ENCODE measurements around the gene MYZAP.

MYZAP gene

DNA sequence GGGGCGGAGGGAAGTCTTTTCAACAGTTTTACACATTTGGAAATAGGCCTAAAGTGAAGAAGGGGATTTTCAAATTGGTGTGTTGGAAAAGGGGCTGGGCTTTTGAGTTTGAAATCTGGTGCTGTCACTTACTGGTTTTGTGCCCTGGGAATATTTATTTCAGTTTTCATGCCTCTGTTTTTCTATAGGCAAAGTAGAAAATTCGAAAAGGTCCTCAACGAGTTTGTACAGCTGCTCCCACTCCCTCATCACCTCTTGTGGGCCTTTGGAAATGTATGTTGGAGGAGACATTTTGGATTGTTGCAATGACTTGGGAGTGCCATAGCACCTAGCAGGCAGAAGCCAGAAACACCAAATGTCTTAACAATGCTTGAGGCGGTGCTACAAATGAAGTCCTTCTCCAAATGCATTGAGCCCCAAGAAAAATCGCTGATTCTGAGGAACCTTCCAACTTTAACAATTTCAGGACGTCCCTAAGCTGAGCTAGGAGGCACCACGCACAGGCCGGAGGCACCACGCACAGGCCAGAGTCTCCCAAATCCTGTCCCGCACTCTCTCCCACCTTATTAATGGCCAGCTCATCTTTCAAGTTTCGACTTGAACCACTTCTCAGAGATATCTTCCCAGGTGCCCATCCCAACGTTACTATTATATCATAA is 114.2 kb downstream of the MYZAP start:
- no peak for DNase-seq

DNA sequence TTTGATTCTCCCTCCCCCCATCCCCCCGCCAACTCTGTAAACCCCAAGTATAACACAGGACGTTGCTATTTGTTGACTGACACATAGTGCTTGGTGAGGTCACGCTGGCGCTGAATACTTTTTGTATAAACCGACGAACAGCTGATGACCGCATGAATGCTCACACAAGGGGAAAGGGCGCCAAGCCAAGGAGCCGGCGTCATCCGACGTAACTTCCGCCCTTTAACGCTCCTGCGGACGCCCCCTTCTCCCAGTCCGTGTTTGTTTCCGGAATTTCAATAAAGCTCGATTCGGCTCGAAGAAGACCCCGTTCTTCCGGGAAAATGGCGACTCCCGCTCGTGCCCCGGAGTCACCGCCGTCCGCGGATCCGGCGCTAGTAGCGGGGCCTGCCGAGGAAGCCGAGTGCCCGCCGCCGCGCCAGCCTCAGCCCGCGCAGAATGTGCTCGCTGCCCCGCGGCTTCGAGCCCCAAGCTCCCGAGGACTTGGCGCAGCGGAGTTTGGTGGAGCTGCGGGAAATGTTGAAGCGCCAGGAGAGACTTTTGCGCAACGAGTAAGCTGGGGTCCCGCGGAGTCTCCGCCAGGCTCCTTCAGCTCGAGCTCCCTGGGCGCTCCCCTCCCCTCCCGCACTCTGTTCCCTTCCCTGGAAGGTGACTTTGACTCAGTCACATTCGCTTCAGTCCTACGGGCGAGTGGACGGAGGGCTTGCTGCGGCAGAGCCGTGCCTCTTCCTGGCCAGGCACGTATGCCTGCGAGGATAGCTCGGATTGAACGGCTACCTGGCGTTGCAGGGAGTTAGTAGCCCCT is 114.9 kb downstream of the MYZAP start, which contains the start of gene POLR2M:
Gene POLR2M, plus strand, starts transcription at position 310 of the 805 bp plus-strand sequence. Its CDS starts 129 bp downstream, at position 439.
- DNase-seq = peak; percentile 98

DNA sequence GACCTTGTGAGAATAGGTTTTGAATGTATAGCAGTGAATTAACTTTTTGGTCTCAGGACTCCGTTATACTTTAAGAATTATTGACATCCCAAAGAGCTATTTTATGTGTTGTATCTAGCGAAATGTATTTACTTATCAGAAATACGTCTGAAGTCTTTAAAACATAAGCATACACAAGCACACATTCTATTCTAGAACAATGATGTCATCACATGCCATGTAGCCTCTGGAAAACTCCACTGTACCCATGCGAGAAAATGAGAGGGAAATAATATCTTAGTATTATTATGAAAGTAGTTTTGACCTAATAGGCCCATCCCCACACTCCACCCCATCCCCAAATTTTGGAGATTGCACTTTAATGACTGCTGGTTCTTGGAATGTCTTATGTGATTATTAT is 116.3 kb downstream of the MYZAP start:
- no peak for DNase-seq

DNA sequence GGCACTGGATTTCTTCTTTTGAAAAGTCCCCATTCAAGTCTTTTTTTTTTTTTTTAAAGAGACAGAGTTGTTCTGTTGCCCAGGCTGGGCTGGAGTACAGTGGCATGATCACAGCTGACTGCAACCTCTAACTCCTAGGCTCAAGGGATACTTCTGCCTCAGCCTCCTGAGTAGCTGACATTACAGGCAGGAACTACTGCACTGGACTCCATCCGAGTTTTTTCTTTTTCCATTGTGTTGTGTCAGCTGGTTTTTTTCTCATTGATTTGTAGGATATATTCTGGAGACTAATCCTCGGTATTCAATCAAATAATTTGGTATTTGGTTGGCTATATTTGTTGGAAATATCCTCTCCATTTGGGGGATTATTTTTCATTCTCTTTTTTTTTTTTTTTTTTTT is 126.6 kb downstream of the MYZAP start:
- no peak for DNase-seq

DNA sequence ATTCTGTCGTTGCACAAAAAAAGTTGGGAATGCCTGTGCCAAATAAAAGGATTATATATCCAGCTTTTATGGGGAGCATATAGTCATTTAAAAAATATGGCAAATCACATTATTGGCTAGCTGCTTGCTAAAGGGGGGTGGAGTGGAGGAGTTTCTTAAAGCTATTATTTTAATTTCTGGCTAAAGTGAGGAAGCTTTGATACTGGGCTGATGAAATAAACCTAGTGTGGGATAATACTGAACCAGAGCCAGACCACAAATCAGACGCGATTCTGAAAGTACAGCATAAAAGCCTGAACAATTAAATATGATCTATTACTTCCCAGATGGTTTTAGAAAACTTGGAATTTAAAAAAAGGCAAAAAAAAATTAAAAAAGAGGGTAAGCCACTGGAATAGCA is 129.2 kb downstream of the MYZAP start:
- DNase-seq = no peak

DNA sequence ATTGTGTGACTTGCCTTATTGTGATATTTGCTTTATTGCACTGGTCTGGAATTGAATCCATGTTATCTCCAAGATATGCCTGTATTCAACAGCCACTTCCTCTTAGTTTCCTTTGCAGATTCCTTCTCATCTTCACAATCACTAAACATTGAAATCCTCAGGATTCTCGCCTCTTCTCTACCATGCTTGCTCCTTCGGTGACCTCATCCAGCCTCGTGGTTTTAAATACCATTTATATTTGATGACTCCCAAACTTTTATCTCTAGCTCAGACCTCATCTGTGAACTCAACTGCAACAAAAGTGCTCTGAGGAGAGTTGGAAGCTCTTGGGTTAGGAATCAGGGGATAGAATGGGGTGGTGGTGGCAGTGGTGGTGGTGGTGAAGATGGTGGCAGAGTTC is 134.7 kb downstream of the MYZAP start:
- DNase-seq = no peak

DNA sequence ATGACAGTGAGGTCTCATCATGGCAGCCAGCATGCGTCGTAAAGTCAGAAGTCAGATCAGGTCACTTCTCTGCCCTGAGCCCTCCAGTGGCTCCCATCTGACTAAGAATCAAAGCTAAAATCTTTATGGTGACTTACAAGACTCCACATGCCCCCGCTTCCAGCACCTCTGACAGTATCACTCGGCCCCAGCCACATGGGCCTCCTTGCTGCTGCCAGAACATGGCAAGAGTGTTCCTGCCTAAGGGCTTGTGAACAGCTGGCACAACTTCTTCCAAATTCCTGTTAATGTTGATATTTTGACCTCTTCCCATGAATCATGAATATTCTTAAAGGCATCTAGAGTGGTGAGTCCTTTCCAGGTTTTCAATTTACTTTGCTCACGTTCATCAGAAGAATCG is 135.3 kb downstream of the MYZAP start:
- no peak for DNase-seq

DNA sequence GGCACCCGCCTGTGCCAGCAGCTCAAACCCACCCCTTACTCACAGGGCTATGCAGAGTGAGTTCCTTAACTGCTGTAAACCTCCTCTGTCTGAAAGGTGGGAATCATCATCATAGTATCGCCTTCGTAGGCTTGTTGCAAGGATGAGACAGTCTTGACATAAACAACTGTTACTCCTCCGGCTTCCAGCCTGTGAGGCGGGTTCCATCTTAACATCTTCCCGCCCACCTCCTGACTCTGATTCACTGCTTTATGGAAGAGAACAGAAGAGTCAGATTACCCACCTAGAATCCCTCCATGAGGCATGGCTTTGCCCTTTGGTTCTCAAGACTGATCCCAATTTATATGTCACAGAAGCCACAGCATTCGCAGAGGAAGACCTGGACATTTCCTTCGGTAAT is 136.7 kb downstream of the MYZAP start:
- DNase-seq = no peak

DNA sequence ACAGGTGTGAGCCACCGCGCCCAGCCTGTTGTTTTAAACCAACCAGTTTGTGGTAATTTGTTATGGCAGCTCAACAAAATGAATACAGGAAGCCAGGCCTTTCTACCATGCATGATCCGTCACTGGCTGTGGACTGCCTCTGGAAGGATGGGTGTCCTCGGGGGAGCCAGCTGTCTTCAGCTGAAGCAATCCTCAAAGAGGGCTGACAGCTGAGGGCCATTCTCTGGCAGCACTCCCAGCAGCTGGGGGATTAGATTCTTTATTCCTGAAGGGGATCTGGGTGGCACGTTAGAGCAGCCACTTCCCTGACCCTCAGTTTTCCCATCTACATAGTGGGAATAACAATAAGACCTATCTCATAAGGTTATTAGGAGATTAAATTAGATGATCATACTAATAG is 139.2 kb downstream of the MYZAP start:
- DNase-seq = peak; percentile 78

DNA sequence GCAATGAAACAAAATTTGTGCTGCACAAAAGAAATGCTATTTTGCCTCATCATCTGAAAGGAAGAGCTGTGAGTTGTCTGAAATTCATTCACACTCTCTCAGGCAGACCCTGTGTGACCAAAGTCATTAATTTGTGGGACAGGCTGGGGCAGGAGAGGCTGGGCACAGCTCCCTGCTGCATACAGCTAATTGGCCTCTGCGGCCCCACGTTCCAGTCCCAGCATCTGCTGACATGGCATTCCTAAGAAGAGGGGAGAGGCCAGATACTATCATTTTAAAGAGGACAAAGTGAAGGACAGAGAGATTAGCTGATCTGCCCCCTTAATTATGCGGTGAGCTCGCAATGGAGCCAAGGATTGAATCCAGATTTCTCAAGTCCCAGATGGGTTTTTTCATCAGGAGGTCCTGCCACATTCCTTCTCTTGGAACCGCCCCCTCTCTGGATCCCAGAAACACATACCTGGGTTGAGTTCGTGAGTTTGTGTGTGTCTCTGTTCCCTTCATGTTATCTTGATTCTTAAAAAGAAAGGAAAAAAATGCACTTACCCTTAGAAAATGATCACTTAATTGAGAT is 139.9 kb downstream of the MYZAP start:
- peak; percentile 22 for DNase-seq

DNA sequence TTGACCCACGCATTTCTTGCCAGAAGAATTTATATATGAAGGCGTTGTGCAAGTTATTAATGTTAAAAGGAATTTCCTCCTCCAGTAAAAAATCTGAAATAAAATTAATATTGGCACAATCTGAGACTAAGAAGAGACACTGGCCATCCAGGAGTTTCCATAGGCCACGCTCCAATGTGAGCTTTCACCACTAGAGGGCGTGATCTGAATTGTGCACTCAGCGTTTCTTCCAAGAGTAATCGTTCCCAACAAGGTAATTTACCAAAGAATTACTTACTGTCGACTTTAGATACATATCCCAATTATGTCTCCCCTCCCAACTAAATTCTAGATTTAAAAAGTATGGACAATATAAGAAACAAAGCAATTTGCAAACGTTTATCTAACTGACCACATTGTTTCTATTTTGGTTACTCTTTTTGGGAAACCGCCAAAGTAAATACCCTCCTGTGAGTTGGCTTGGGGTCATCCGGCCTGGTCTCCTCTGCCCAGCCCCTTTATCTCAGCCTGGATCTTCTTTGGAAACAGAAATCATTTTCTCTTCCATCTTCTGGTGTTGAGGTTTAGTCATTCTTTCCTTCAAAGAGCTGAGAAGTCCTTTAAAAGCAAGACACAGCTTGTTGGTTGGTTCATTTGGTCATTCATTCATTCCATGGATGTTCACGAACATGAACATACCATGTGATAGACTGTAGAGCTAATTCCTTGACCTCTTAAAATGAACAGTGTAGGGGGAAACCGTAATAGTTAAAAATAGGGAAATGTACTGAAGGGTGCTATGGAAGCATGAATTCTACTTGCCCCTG is 141.0 kb downstream of the MYZAP start:
- peak; percentile 80 for DNase-seq

DNA sequence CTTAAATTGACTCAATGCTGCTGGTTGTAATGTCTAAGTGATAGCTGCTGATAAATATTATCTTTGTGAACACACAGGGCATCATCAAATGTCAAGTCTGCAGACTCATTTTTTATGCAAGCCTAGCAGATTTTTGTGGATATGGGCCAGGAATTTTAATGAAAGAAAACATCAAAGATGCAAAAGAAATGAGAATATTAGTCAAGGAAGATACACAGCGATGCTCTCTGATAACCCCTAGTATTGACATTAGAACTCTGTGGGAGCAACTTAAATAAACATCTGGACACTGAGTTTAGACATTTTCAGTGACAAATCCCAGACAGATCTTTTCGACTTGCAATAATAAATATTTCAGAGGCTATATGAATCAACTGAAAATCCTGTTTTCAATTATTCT is 143.2 kb downstream of the MYZAP start:
- no peak for DNase-seq
